Esophagus squamous epithelium (tissue), 5 donors: ENCODE results near the gene LRRFIP2. TPM values are rescaled to one million over a fixed set of nuclear protein-coding genes. Genes with fewer than 3 reads are reported as not detected.

Experiments used
- DNase-seq: peaks from one replicate; lab custom pipeline; 2025; lab: John Stamatoyannopoulos, UW
- H3K27ac ChIP-seq, 4 donors: fragments of 200-600 bp; sonication (generic); one replicate each; pipeline ENCODE4 v1.5.1; 2016 to 2019; ENCODE audit warnings: mild to moderate bottlenecking in 1 of 4
- H3K27me3 ChIP-seq, 4 donors: fragments of 200-600 bp; sonication (generic); 1 replicate in 3 of 4; 2 replicates in 1 of 4; pipeline versions ENCODE4 v1.5.1 to v1.6.0; 2017 to 2021; ENCODE audit warnings: antibody characterized with exemption in 1 of 4
- H3K36me3 ChIP-seq, 3 donors: fragments of 200-600 bp; sonication (generic); one replicate each; pipeline ENCODE4 v1.5.1; 2016 to 2019
- H3K4me1 ChIP-seq, 3 donors: fragments of 200-600 bp; sonication (generic); one replicate each; pipeline ENCODE4 v1.5.1; 2017 to 2019
- H3K4me3 ChIP-seq, 4 donors: fragments of 200-600 bp; sonication (generic); 1 replicate in 3 of 4; 2 replicates in 1 of 4; pipeline ENCODE4 v1.5.1; 2016 to 2019; ENCODE audit warnings: mild to moderate bottlenecking in 2 of 4, moderate library complexity in 1 of 4
- H3K9me3 ChIP-seq, 3 donors: fragments of 200-600 bp; sonication (generic); one replicate each; pipeline ENCODE4 v1.5.1; 2016 to 2019
- POLR2A ChIP-seq, 4 donors: fragments of 450-650 bp; IDR thresholded peaks; one replicate each; pipeline ENCODE4 v1.6.1; 2017; ENCODE audit warnings: antibody characterized with exemption in 4 of 4, mild to moderate bottlenecking in 4 of 4, moderate library complexity in 3 of 4
- WGBS, 2 donors: methylation state at CpG; one replicate each; pipeline ENCODE4 v1.1.5; 2018; 5-methylcytosine and 5-hydroxymethylcytosine counted together
- intact Hi-C: fragments of 100-400 bp; cut with DNase I; formaldehyde crosslinking; loops from one replicate; pipeline ENCODE4 v1.15.0; 2022
- total RNA-seq, 4 donors: library from RNA; depleted of rRNA; stranded (reverse); fragments of >200 nt; gene quantifications; one replicate each; pipeline ENCODE4 v1.1.0, GENCODE V29; 2016
- TF ChIP-seq, protein P1 (sequence below), 6 experiments: fragments of 450-650 bp in 4 of 6; fragments of 200-600 bp in 2 of 6; sonication (generic) in 2 of 6; IDR thresholded peaks; one replicate each; pipeline ENCODE4 v1.5.1; 2016 to 2019; ENCODE audit warnings: antibody characterized with exemption in 6 of 6, mild to moderate bottlenecking in 4 of 6, moderate library complexity in 4 of 6
- donor health status: DM: yes; HTN: yes; CAD: no.

Gene LRRFIP2
- total RNA-seq, 4 donors from 2014 or later, result 50.0 to 99.7 (median 87.8) TPM

DNA sequence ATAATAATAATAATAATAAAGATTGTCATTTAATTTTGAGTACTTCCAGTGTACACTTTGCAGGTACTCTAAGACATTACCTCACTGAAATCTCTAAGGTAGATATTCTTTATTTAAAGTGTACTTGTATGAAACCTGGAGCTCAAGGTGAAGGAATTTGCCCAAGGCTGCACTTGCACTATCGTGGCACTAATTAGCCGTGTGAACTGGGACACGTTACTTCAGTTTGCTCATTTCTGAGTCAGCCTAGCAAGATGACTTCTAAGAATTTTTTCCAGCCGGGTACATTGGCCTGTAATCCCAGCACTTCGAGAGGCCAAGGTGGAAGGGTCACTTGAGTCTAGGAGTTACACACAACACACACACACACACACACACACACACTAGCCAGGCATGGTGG, 147.5 kb downstream of the LRRFIP2 start:
- WGBS, 2 donors, result 75 to 84% methylated on average over 5 of the region's 5 CpGs
- H3K36me3 ChIP-seq, result peaks cover 0 to 98% (median 5%) of the 10 kb centered on the region in 3 donors
- no peaks in the 10 kb centered on the region for H3K27me3 ChIP-seq
- TF ChIP-seq, protein P1, sequence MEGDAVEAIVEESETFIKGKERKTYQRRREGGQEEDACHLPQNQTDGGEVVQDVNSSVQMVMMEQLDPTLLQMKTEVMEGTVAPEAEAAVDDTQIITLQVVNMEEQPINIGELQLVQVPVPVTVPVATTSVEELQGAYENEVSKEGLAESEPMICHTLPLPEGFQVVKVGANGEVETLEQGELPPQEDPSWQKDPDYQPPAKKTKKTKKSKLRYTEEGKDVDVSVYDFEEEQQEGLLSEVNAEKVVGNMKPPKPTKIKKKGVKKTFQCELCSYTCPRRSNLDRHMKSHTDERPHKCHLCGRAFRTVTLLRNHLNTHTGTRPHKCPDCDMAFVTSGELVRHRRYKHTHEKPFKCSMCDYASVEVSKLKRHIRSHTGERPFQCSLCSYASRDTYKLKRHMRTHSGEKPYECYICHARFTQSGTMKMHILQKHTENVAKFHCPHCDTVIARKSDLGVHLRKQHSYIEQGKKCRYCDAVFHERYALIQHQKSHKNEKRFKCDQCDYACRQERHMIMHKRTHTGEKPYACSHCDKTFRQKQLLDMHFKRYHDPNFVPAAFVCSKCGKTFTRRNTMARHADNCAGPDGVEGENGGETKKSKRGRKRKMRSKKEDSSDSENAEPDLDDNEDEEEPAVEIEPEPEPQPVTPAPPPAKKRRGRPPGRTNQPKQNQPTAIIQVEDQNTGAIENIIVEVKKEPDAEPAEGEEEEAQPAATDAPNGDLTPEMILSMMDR (IDR thresholded peaks at IDR 0.05), result no peak
- H3K9me3 ChIP-seq, result no peaks in the 10 kb centered on the region
- peaks cover 0 to 15% (median 9%) of the 10 kb centered on the region in 3 donors for H3K4me1 ChIP-seq
- no peak overlapping the region for H3K27ac ChIP-seq
- intact Hi-C loops, result loop anchor here (10.0 kb wide), 1 partner anchor 188 kb away; no protein-coding TSS in a partner anchor
- no peak for DNase-seq
- H3K4me3 ChIP-seq, result no peak overlapping the region

GRCh38 chr3:37025561-37026335, 148.6 kb downstream of the LRRFIP2 start:
- Histone ChIP-seq H3K9me3 (no peaks in the 10 kb centered on the region), H3K4me1 (peaks cover 0 to 13% (median 9%) of the 10 kb centered on the region in 3 donors), H3K36me3 (peaks cover 0 to 100% (median 11%) of the 10 kb centered on the region in 3 donors), H3K4me3 (no peak overlapping the region), H3K27me3 (no peaks in the 10 kb centered on the region), H3K27ac (no peak overlapping the region)
- TF ChIP-seq, protein P1 (IDR thresholded peaks at IDR 0.05), result no peak
- TF ChIP-seq POLR2A (IDR thresholded peaks at IDR 0.05), result no peak
- WGBS, 2 donors, result 89% methylated on average over 3 of the region's 3 CpGs; no CpG with 5 or more reads in 1 of the 2 donors
- intact Hi-C loops, result loop anchor here (10.0 kb wide), 1 partner anchor 189 kb away; no protein-coding TSS in a partner anchor
- DNase-seq, result no peak

GRCh38 chr3:37024820-37025405, 149.5 kb downstream of the LRRFIP2 start:
- Histone ChIP-seq H3K9me3 (no peaks in the 10 kb centered on the region), H3K27ac (no peak overlapping the region), H3K4me3 (no peak overlapping the region), H3K4me1 (peaks cover 0 to 4% (median 4%) of the 10 kb centered on the region in 3 donors), H3K36me3 (peaks cover under 1 to 100% (median 18%) of the 10 kb centered on the region in 3 donors), H3K27me3 (no peaks in the 10 kb centered on the region)
- no peak for DNase-seq
- WGBS, 2 donors, result 73 to 93% methylated on average over 3 of the region's 3 CpGs
- intact Hi-C loops, result loop anchor here (10.0 kb wide), 1 partner anchor 190 kb away; no protein-coding TSS in a partner anchor
- no peak for TF ChIP-seq POLR2A (IDR thresholded peaks at IDR 0.05)
- TF ChIP-seq, protein P1 (IDR thresholded peaks at IDR 0.05), result no peak

DNA sequence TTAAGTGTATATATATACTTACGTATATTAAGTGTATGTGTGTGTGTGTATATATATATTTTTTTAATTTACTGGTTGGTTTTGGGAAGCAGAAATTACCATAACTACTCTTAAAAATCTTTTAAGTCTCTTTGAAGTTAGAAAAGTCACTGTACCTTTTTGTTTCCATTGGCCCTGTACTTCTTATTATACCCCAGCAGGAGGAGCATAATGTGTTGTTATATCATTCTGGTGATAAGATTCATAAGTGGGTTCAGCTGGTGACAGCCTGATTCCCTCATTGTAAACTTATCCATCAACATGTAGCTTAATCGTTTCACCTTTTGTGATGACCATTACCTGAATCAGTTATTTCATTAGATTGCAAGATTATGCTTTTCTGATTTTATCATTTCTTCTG, 150.3 kb downstream of the LRRFIP2 start:
- intact Hi-C loops, result loop anchor here (10.0 kb wide), 1 partner anchor 191 kb away; no protein-coding TSS in a partner anchor
- 85 to 86% methylated on average over 2 of the region's 2 CpGs for WGBS, 2 donors

More for the DNA sequence above, 150.3 kb downstream of the LRRFIP2 start:
- Histone ChIP-seq H3K27ac (no peak overlapping the region), H3K4me1 (no peaks in the 10 kb centered on the region), H3K9me3 (no peaks in the 10 kb centered on the region), H3K4me3 (no peak overlapping the region), H3K36me3 (peaks cover 8 to 100% (median 18%) of the 10 kb centered on the region in 3 donors), H3K27me3 (no peaks in the 10 kb centered on the region)
- TF ChIP-seq, protein P1 (IDR thresholded peaks at IDR 0.05), result peak in 5 of 6 experiments; percentile 19 to 51 (median 30)
- no peak for TF ChIP-seq POLR2A (IDR thresholded peaks at IDR 0.05)
- DNase-seq, result no peak
